ENCODE data around the gene UNC119B. TPM values are rescaled to one million over a fixed set of nuclear protein-coding genes. Genes with fewer than 3 reads are reported as not detected.

The UNC119B gene
- total RNA-seq, 1 experiment from 2014 or later: 51.5 TPM

- H2AFZ ChIP-seq (ENCODE audit: low read length): no peak overlapping the region
- H3K4me1 ChIP-seq (ENCODE audit: insufficient read depth, low read length): no peaks in the 10 kb centered on the region
- peaks cover 7% of the 10 kb centered on the region; the same call in 1 of the 2 replicates for H3K27me3 Mint-ChIP-seq (ENCODE audit: low read depth)
- peaks cover 14 to 17% of the 10 kb centered on the region in 2 experiments for H3K4me1 Mint-ChIP-seq
- WGBS (ENCODE audit: extremely low coverage, insufficient read length, low lambda C conversion rate): no CpG with 5 or more reads among the region's 2 CpGs
- no peak overlapping the region for H4K91ac ChIP-seq (ENCODE audit: insufficient read length, low read depth, low read length)
- no peaks in the 10 kb centered on the region for H3K27me3 ChIP-seq (ENCODE audit: insufficient read depth, low read length)
- no peak overlapping the region for H2BK12ac ChIP-seq (ENCODE audit: insufficient read length, low read depth, low read length)
- H4K8ac ChIP-seq (replicated peaks; ENCODE audit: insufficient read length, low read depth, low read length): no peak overlapping the region
- peaks cover 28 to 63% (median 63%) of the 10 kb centered on the region in 3 experiments for H3K36me3 Mint-ChIP-seq (ENCODE audit: insufficient read depth in 1 of 3, low read depth in 3 of 3)
- no peak overlapping the region for H3K23ac ChIP-seq (ENCODE audit: insufficient read length, low read depth, low read length)
- no peak for DNase-seq
- H2AK5ac ChIP-seq (ENCODE audit: insufficient read length, low read length): no peak overlapping the region
- H3K27ac Mint-ChIP-seq: no peak overlapping the region
- H3K79me1 ChIP-seq (ENCODE audit: insufficient read depth, low read depth, low read length, poor library complexity, severe bottlenecking): no peaks in the 10 kb centered on the region
- no peak overlapping the region for H3K56ac ChIP-seq (ENCODE audit: insufficient read length, low read depth, low read length)
- no peak overlapping the region for H3K4me2 ChIP-seq (ENCODE audit: insufficient read depth, insufficient read length, low read length)
- no peaks in the 10 kb centered on the region; a peak in 1 of 5 replicates for H3K9me3 Mint-ChIP-seq
- H3K18ac ChIP-seq (ENCODE audit: insufficient read length, low read depth, low read length): no peak overlapping the region
- peaks cover 5% of the 10 kb centered on the region for H3K23me2 ChIP-seq (ENCODE audit: insufficient read length, low read depth, low read length, poor library complexity, severe bottlenecking)
- H3K27ac ChIP-seq (ENCODE audit: insufficient read length, low read depth, low read length): no peak overlapping the region
- no peak overlapping the region for H3K9ac ChIP-seq (ENCODE audit: extremely low read depth, insufficient read length, low read length)
- no peak overlapping the region for H3K4ac ChIP-seq (ENCODE audit: low read depth, low read length)
- H2BK5ac ChIP-seq (ENCODE audit: insufficient read length, low read length): no peak overlapping the region
- no peak overlapping the region for H3K14ac ChIP-seq (ENCODE audit: insufficient read depth, low read length)
- no peak overlapping the region for H2BK20ac ChIP-seq (ENCODE audit: low read depth, low read length, poor library complexity, severe bottlenecking)
- H4K20me1 ChIP-seq (ENCODE audit: control insufficient read depth, insufficient read depth, insufficient read length): no peaks in the 10 kb centered on the region
- no peak overlapping the region for H4K5ac ChIP-seq (ENCODE audit: insufficient read length, low read depth, low read length)
- no peak overlapping the region for H2BK15ac ChIP-seq (ENCODE audit: low read depth, low read length)
- no peaks in the 10 kb centered on the region for H3K9me3 ChIP-seq (ENCODE audit: control insufficient read depth, low read depth, low read length)
- H3K4me3 Mint-ChIP-seq: no peak overlapping the region
- no peak overlapping the region for H3T11ph ChIP-seq (ENCODE audit: low read length)
- 0 out of 2 replicates have a peak, but pooled peaks cover 2% of the 10 kb centered on the region for H3K79me2 ChIP-seq (ENCODE audit: insufficient read depth, low read length)
- H2BK120ac ChIP-seq (ENCODE audit: low read depth, low read length, poor library complexity, severe bottlenecking): no peak overlapping the region
- no peak for TF ChIP-seq CTCF (conservative IDR thresholded peaks at IDR 0.05)
Measured at GRCh38 chr12:120722784-120723183, 12.5 kb downstream of the UNC119B start.
